ENCODE data around the gene DIPK2B.

Gene DIPK2B

DNA sequence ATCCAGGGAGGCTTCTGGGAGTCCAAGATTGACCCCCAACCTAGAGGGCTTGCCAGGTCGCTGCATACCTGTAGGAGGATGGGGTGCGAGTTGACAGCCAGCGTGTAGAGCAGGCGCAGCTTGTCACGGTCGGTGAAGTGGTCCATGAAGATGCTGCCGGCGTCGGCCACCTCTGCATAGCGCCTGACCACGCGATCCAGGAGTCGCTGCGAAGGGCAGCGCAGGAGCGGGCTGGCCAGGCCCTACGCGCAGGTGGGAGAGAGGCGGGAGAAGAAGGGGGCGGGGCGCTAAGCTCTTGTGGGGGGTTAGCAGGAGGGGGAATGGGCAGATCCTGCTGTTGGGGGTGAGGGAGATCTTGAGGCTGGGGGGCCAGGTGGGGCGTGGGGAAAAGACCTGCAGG lies 43.0 kb downstream of the DIPK2B start:
- DNase-seq (ENCODE audit: low read depth), result no peak

DNA sequence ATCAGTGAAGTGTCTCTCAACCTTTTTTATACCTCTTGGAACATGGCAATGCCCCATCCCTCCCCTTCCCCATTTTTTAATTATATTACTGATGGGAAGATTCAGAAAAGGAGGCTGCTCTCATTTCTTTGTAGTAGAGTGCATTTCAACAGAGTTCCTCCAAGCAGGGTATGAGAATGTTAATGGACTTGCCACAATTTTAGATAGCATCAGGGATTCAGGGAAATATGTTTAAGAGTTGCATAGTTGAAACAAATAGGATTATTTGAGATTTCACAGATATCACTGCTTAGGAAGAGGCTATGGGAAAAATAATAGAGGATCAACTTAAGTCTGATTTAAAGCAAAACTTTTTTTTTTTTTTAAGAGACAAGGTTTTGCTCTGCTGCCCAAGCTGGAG lies 46.2 kb downstream of the DIPK2B start:
- no peak for DNase-seq (ENCODE audit: low read depth)

DNA sequence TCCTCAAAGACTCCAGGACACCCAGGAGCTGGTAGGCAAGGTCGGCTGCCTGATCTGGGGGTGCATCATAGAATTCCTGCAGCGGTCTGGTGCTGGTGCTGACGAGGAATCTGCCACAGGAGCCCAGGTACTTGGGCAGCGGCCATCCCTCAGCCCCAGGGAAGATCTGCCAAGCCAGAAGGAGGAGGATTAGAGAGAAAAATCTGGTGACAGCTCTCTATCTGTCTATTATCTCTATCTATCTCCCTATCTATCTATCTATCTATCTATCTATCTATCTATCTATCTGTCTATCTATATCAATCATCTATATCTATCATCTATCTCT lies 46.7 kb downstream of the DIPK2B start:
- no peak for DNase-seq (ENCODE audit: low read depth)

All from activated T-helper 1 cell treated with Interleukin-2 at 50 U/mL for 16 hours (primary cell).